ENCODE measurements around the gene KHNYN.
"Not testable (repeated sequence)": the region's sequence is repeated elsewhere in the genome, so short reads cannot be mapped to it uniquely, and the experiment has no call there.

Gene KHNYN

DNA sequence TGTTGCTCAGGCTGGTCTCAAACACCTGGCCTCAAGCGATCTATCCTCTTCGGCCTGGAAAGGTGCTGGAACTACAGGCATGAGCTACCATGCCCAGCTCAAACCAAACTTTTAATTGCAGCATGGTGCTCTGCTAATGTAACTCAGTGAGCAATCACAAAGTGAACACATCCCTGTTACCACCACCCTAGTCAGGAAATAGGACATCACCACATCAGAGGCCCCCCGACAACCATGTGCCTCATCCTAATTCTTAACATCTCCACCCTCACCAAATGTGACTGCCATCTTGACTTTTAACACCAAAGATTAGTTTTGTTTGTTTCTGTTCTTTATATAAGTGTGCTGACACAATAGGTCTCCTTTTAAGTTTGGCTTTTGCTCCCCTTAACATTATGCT is 35.6 kb downstream of the KHNYN start:
- Histone ChIP-seq H3K4me2 (ENCODE audit: low read length) (no peak overlapping the region), H3K9me3 (ENCODE audit: low read length) (no peaks in the 10 kb centered on the region), H2AFZ (ENCODE audit: low read length) (no peak overlapping the region)

DNA sequence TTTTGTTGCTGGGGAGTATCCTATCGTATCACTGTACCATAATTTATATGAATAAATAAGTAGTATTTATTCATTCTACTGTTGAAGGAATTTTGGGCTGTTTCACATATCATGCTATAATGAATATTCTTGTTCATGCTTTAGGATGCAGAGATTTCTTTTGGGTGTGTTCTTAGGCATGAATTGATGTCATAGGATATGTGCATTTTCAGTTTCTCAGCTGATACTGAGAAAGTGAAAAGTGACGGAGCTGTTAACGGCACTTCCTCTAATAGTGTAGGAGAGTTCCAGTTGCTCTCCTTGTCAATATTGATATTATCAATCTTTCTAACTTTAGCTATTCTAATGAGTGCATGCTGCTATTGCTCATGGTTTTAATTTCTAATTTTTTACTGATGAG is 36.1 kb downstream of the KHNYN start:
- H3K4me3 ChIP-seq (ENCODE audit: low read depth, low read length, poor library complexity, severe bottlenecking), result no peak overlapping the region
- H3K9ac ChIP-seq (ENCODE audit: low read length), result no peak overlapping the region
- no peak overlapping the region for H2AFZ ChIP-seq (ENCODE audit: low read length)
- H3K27ac ChIP-seq (ENCODE audit: low read depth, low read length, poor library complexity, severe bottlenecking), result peak overlapping the region; percentile 92
- no peaks in the 10 kb centered on the region for H3K27me3 ChIP-seq (ENCODE audit: insufficient read depth, low read length)
- no peak overlapping the region for H3K4me2 ChIP-seq (ENCODE audit: low read length)
- no peaks in the 10 kb centered on the region for H3K9me3 ChIP-seq (ENCODE audit: low read length)
- no peaks in the 10 kb centered on the region for H3F3A ChIP-seq (ENCODE audit: insufficient read depth, low read length)
- peaks cover 30% of the 10 kb centered on the region for H3K4me1 ChIP-seq (ENCODE audit: insufficient read depth, low read length, severe bottlenecking)
- H3K36me3 ChIP-seq (ENCODE audit: insufficient read depth, low read length), result no peaks in the 10 kb centered on the region
- H3K79me2 ChIP-seq (ENCODE audit: insufficient read depth, low read length), result no peaks in the 10 kb centered on the region
- H4K20me1 ChIP-seq (ENCODE audit: insufficient read depth, low read length), result no peaks in the 10 kb centered on the region
- TF ChIP-seq, protein P1, sequence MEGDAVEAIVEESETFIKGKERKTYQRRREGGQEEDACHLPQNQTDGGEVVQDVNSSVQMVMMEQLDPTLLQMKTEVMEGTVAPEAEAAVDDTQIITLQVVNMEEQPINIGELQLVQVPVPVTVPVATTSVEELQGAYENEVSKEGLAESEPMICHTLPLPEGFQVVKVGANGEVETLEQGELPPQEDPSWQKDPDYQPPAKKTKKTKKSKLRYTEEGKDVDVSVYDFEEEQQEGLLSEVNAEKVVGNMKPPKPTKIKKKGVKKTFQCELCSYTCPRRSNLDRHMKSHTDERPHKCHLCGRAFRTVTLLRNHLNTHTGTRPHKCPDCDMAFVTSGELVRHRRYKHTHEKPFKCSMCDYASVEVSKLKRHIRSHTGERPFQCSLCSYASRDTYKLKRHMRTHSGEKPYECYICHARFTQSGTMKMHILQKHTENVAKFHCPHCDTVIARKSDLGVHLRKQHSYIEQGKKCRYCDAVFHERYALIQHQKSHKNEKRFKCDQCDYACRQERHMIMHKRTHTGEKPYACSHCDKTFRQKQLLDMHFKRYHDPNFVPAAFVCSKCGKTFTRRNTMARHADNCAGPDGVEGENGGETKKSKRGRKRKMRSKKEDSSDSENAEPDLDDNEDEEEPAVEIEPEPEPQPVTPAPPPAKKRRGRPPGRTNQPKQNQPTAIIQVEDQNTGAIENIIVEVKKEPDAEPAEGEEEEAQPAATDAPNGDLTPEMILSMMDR (IDR thresholded peaks at IDR 0.05; ENCODE audit: low read length), result no peak
- no peak for TF ChIP-seq EZH2 (IDR thresholded peaks at IDR 0.05; ENCODE audit: borderline replicate concordance, low read length)
- no peaks in the 10 kb centered on the region for H3K9me2 ChIP-seq (ENCODE audit: low read depth, low read length)

More for the DNA sequence above, 35.6 kb downstream of the KHNYN start:
- TF ChIP-seq, protein P1 (IDR thresholded peaks at IDR 0.05; ENCODE audit: low read length), result no peak
- TF ChIP-seq EZH2 (IDR thresholded peaks at IDR 0.05; ENCODE audit: borderline replicate concordance, low read length), result no peak
- Histone ChIP-seq H3K4me1 (ENCODE audit: insufficient read depth, low read length, severe bottlenecking) (peaks cover 30% of the 10 kb centered on the region), H3K79me2 (ENCODE audit: insufficient read depth, low read length) (no peaks in the 10 kb centered on the region), H4K20me1 (ENCODE audit: insufficient read depth, low read length) (no peaks in the 10 kb centered on the region), H3K9me2 (ENCODE audit: low read depth, low read length) (no peaks in the 10 kb centered on the region), H3K27ac (ENCODE audit: low read depth, low read length, poor library complexity, severe bottlenecking) (peak overlapping the region; percentile 92), H3K9ac (ENCODE audit: low read length) (no peak overlapping the region), H3K27me3 (ENCODE audit: insufficient read depth, low read length) (no peaks in the 10 kb centered on the region), H3F3A (ENCODE audit: insufficient read depth, low read length) (no peaks in the 10 kb centered on the region), H3K36me3 (ENCODE audit: insufficient read depth, low read length) (no peaks in the 10 kb centered on the region), H3K4me3 (ENCODE audit: low read depth, low read length, poor library complexity, severe bottlenecking) (no peak overlapping the region)

DNA sequence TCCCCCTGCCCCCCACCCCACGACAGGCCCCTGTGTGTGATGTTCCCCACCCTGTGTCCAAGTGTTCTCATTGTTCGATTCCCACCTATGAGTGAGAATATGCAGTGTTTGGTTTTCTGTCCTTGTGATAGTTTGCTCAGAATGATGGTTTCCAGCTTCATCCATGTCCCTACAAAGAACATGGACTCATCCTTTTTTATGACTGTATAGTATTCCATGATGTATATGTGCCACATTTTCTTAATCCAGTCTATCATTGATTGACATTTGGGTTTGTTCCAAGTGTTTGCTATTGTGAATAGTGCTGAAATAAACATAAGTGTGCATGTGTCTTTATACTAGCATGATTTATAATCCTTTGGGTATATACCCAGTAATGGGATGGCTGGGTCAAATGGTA is 40.7 kb downstream of the KHNYN start:
- not testable (repeated sequence) for H3K9me3 ChIP-seq (ENCODE audit: low read length); H3K4me2 ChIP-seq (ENCODE audit: low read length); H4K20me1 ChIP-seq (ENCODE audit: insufficient read depth, low read length); H2AFZ ChIP-seq (ENCODE audit: low read length); H3K27ac ChIP-seq (ENCODE audit: low read depth, low read length, poor library complexity, severe bottlenecking); H3K4me3 ChIP-seq (ENCODE audit: low read depth, low read length, poor library complexity, severe bottlenecking); H3K9ac ChIP-seq (ENCODE audit: low read length); H3F3A ChIP-seq (ENCODE audit: insufficient read depth, low read length); H3K9me2 ChIP-seq (ENCODE audit: low read depth, low read length); H3K36me3 ChIP-seq (ENCODE audit: insufficient read depth, low read length); H3K79me2 ChIP-seq (ENCODE audit: insufficient read depth, low read length); H3K27me3 ChIP-seq (ENCODE audit: insufficient read depth, low read length); H3K4me1 ChIP-seq (ENCODE audit: insufficient read depth, low read length, severe bottlenecking)

DNA sequence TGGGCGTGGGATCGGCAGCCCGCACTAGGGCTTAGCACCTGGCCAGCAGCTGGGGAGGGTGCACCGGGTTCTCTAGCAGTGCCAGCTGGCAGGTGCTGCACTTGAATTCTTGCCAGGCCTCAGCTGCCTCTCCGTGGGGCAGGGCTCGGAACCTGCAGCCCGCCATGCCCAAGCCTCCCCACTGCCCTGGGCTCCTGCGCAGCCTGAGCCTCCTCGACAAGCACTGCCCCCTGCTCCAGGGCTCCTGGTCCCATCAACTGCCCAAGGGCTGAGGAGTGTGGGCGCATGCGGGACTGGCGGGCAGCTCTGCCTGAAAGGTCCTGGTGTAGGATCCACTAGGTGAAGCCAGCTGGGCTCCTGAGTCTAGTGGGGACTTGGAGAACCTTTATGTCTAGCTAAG is 43.5 kb downstream of the KHNYN start:
- H4K20me1 ChIP-seq (ENCODE audit: insufficient read depth, low read length), result no peaks in the 10 kb centered on the region
- no peak overlapping the region for H3K4me2 ChIP-seq (ENCODE audit: low read length)
- H3K4me1 ChIP-seq (ENCODE audit: insufficient read depth, low read length, severe bottlenecking), result no peaks in the 10 kb centered on the region
- H3K27ac ChIP-seq (ENCODE audit: low read depth, low read length, poor library complexity, severe bottlenecking), result no peak overlapping the region
- H3K9me3 ChIP-seq (ENCODE audit: low read length), result no peaks in the 10 kb centered on the region
- no peaks in the 10 kb centered on the region for H3K27me3 ChIP-seq (ENCODE audit: insufficient read depth, low read length)
- H3F3A ChIP-seq (ENCODE audit: insufficient read depth, low read length), result no peaks in the 10 kb centered on the region
- no peaks in the 10 kb centered on the region; the same call in 1 of the 2 replicates for H3K36me3 ChIP-seq (ENCODE audit: insufficient read depth, low read length)
- no peak for TF ChIP-seq EZH2 (IDR thresholded peaks at IDR 0.05; ENCODE audit: borderline replicate concordance, low read length)
- TF ChIP-seq, protein P1 (IDR thresholded peaks at IDR 0.05; ENCODE audit: low read length), result no peak
- no peak overlapping the region for H2AFZ ChIP-seq (ENCODE audit: low read length)
- H3K79me2 ChIP-seq (ENCODE audit: insufficient read depth, low read length), result no peaks in the 10 kb centered on the region
- H3K9me2 ChIP-seq (ENCODE audit: low read depth, low read length), result no peaks in the 10 kb centered on the region
- no peak overlapping the region for H3K9ac ChIP-seq (ENCODE audit: low read length)
- H3K4me3 ChIP-seq (ENCODE audit: low read depth, low read length, poor library complexity, severe bottlenecking), result no peak overlapping the region

Measured in OCI-LY1 (cell line).